Measurements from ENCODE around the gene LYZ. TPM values are rescaled to one million over a fixed set of nuclear protein-coding genes. Genes with fewer than 3 reads are reported as not detected.
A peak's percentile ranks its signal among the peaks of the same experiment; 100 is the strongest.

The LYZ gene
- total RNA-seq, 1 experiment from 2014 or later = 353 TPM

DNA sequence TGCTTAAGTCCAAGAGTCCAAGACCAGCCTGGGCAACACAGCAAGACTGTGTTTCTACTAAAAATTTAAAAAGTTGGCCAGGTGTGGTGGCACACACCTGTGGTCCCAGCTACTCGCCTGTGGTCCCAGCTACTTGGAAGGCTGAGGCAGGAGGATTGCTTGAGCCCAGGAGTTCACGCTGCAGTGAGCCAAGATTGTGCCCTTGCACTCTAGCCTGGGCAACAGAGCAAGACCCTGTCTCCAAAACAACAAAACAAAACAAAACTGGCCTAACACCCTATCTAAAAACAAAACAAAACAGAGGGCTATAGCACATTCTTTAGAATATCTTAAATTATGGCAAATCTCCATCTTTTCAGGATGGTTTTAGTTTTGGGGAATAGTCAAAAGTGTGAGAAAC lies 3.1 kb upstream of the LYZ start:
- intact Hi-C loops (cut with micrococcal nuclease; ENCODE audit: unreplicated experiment) = no loop called here
- CTCF ChIA-PET = no interaction called here
- no peaks in the 10 kb centered on the region for H3K9me3 Mint-ChIP-seq (ENCODE audit: low read depth, unreplicated experiment)
- H3K36me3 Mint-ChIP-seq (ENCODE audit: insufficient read depth, unreplicated experiment) = peaks cover 12% of the 10 kb centered on the region
- no peaks in the 10 kb centered on the region for H3K27me3 Mint-ChIP-seq (ENCODE audit: unreplicated experiment)
- H3K4me3 Mint-ChIP-seq (ENCODE audit: low read depth, unreplicated experiment) = no peak overlapping the region
- DNase-seq = no peak
- TF ChIP-seq, protein P1, sequence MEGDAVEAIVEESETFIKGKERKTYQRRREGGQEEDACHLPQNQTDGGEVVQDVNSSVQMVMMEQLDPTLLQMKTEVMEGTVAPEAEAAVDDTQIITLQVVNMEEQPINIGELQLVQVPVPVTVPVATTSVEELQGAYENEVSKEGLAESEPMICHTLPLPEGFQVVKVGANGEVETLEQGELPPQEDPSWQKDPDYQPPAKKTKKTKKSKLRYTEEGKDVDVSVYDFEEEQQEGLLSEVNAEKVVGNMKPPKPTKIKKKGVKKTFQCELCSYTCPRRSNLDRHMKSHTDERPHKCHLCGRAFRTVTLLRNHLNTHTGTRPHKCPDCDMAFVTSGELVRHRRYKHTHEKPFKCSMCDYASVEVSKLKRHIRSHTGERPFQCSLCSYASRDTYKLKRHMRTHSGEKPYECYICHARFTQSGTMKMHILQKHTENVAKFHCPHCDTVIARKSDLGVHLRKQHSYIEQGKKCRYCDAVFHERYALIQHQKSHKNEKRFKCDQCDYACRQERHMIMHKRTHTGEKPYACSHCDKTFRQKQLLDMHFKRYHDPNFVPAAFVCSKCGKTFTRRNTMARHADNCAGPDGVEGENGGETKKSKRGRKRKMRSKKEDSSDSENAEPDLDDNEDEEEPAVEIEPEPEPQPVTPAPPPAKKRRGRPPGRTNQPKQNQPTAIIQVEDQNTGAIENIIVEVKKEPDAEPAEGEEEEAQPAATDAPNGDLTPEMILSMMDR (IDR thresholded peaks at IDR 0.05; ENCODE audit: unreplicated experiment) = no peak
- no peak overlapping the region for H3K27ac Mint-ChIP-seq (ENCODE audit: unreplicated experiment)
- BruUV-seq (replicated peaks) = no TSS peak
- peaks cover 34% of the 10 kb centered on the region for H3K4me1 Mint-ChIP-seq (ENCODE audit: low read depth, unreplicated experiment)

DNA sequence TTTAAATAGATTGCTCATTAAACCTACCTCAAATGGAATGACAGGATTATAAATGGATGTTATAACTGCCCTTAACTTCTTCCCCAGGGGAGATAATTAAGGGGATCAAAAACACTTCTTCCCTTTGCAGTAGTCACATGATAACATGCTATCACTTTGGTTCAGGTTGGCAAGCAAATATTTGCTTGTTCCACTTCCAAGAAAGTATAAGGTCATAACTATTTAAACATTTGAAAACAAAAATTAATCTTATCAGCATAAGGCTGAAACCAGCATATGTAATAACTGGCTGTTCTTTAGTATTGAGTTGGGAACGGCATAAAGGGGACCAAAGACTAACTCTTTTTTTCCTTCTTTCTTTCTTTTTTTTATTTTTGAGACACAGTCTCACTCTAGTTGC lies 2.4 kb upstream of the LYZ start:
- intact Hi-C loops (cut with micrococcal nuclease; ENCODE audit: unreplicated experiment) = no loop called here
- BruUV-seq (replicated peaks) = no TSS peak
- DNase-seq = no peak
- Mint-ChIP-seq H3K27me3 (ENCODE audit: unreplicated experiment) (no peaks in the 10 kb centered on the region), H3K4me3 (ENCODE audit: low read depth, unreplicated experiment) (no peak overlapping the region), H3K9me3 (ENCODE audit: low read depth, unreplicated experiment) (no peaks in the 10 kb centered on the region), H3K27ac (ENCODE audit: unreplicated experiment) (no peak overlapping the region), H3K4me1 (ENCODE audit: low read depth, unreplicated experiment) (peaks cover 27% of the 10 kb centered on the region), H3K36me3 (ENCODE audit: insufficient read depth, unreplicated experiment) (peaks cover 19% of the 10 kb centered on the region)
- TF ChIP-seq, protein P1 (IDR thresholded peaks at IDR 0.05; ENCODE audit: unreplicated experiment) = no peak
- CTCF ChIA-PET = no interaction called here

DNA sequence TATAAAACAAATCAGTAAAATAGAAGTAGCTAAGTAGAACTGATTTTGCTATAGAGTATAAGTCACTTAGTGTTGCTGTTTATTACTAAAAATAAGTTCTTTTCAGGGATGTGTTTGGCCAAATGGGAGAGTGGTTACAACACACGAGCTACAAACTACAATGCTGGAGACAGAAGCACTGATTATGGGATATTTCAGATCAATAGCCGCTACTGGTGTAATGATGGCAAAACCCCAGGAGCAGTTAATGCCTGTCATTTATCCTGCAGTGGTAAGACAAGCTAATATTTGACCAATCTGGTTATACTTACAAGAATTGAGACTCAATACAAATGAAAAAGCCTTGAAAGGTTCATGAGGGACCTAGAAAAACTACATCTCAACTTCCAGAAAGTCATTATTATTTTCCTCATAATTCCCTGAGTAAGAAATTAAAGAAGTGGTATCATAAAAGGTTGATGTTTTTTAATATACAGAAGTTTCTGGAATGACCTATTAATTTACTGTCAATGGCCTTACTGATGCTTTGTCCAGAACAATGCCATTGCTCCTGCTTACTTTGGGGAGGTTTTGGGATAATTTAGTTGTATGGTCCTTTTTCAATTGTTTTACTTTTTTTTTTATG lies 1.9 kb downstream of the LYZ start:
- no peaks in the 10 kb centered on the region for H3K9me3 Mint-ChIP-seq (ENCODE audit: low read depth, unreplicated experiment)
- peaks cover 12% of the 10 kb centered on the region for H3K4me1 Mint-ChIP-seq (ENCODE audit: low read depth, unreplicated experiment)
- H3K27ac Mint-ChIP-seq (ENCODE audit: unreplicated experiment) = peak overlapping the region; percentile 92
- peaks cover 30% of the 10 kb centered on the region for H3K36me3 Mint-ChIP-seq (ENCODE audit: insufficient read depth, unreplicated experiment)
- no peak for DNase-seq
- CTCF ChIA-PET = interaction anchor here (0.9 to 1.7 kb wide), 6 partner anchors 7 to 221 kb away, joined by 3 to 9 read pairs (median 4); partner anchors contain the start of gene FRS2
- no TSS peak for BruUV-seq (replicated peaks)
- intact Hi-C loops (cut with micrococcal nuclease; ENCODE audit: unreplicated experiment) = no loop called here
- H3K4me3 Mint-ChIP-seq (ENCODE audit: low read depth, unreplicated experiment) = peak overlapping the region; percentile 75
- TF ChIP-seq, protein P1 (IDR thresholded peaks at IDR 0.05; ENCODE audit: unreplicated experiment) = no peak
- H3K27me3 Mint-ChIP-seq (ENCODE audit: unreplicated experiment) = no peaks in the 10 kb centered on the region

DNA sequence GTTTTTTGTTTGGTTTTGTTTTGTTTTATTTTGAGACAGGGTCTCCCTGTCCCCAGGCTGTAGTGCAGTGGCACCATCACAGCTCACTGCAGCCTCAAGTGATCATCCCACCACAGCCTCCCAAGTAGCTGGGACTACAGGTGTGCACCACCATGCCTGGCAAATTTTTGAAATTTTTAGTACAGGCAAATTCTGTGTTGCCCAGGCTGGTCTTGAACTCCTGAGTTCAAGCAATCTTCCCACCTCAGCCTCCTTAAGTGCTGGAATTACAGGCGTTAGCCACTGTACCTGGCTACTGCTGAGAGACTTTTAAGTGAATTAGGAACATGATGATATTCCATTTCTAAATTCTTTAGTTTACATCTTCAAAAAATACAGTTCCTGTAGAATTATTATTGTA lies 2.6 kb downstream of the LYZ start:
- Mint-ChIP-seq H3K36me3 (ENCODE audit: insufficient read depth, unreplicated experiment) (peaks cover 30% of the 10 kb centered on the region), H3K27ac (ENCODE audit: unreplicated experiment) (no peak overlapping the region), H3K4me3 (ENCODE audit: low read depth, unreplicated experiment) (no peak overlapping the region), H3K4me1 (ENCODE audit: low read depth, unreplicated experiment) (peaks cover 14% of the 10 kb centered on the region), H3K27me3 (ENCODE audit: unreplicated experiment) (no peaks in the 10 kb centered on the region), H3K9me3 (ENCODE audit: low read depth, unreplicated experiment) (no peaks in the 10 kb centered on the region)
- no peak for DNase-seq
- no TSS peak for BruUV-seq (replicated peaks)
- intact Hi-C loops (cut with micrococcal nuclease; ENCODE audit: unreplicated experiment) = no loop called here
- CTCF ChIA-PET = interaction anchor here (0.9 to 1.4 kb wide), 3 partner anchors 18 to 220 kb away, joined by 3 to 4 read pairs (median 3); partner anchors contain the start of gene FRS2
- TF ChIP-seq, protein P1 (IDR thresholded peaks at IDR 0.05; ENCODE audit: unreplicated experiment) = no peak
